Keratinocyte (primary cell): Measurements from ENCODE around the gene SP6.

Experiments used
- EZH2 ChIP-seq: IDR thresholded peaks from one replicate; pipeline ENCODE4 v1.6.1; 2012; ENCODE audit warnings: inconsistent platforms, mild to moderate bottlenecking, low read length, moderate library complexity
- TF ChIP-seq, protein P1 (sequence below), 3 experiments: IDR thresholded peaks in 1 of 3; conservative IDR thresholded peaks in 1 of 3; optimal IDR thresholded peaks in 1 of 3; 2 replicates in 2 of 3; 3 replicates in 1 of 3; pipeline versions ENCODE3 to v1.5.1; 2011; ENCODE audit warnings: low read length in 3 of 3, mild to moderate bottlenecking in 3 of 3, moderate library complexity in 2 of 3, control low read depth in 1 of 3, inconsistent platforms in 1 of 3; ENCODE audit not compliant: insufficient read depth in 2 of 3; ENCODE audit errors: extremely low read depth in 1 of 3

DNA sequence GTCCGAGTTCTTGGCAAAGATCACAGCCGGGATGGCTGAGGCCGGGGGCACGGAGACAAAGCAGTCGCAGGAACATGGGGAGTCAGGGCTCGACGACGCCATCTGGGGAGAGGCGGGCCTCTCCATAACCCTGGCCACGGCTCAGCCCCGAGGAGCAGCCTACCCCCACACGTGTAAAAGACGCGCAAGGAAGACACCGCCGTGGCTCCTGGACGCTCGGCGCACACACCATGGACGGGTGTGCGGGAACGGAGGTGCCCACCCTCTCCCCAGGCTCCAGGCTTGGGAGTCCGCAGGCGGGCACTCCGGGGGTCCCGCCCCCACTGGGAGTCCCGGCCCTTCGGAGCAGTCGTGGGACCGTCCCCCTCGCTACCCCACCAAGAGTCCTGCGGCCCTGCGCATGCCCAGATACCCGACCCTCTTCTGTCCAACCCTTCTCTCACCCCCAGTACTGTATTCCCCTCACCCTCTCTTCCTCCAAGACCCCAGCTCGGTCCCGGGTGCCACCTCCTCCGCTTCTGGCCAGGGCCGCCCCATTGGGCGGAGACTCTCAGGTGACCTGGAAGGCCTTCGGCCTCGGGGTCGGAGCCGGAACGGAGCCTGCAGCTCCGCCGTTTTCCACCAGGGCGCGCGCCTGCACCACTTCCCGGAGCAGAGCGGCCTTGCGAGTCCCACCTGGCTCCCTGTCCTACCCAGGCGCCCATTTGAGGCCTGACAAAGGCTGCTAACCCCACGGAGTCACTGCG is 10.0 kb downstream of the SP6 start, which contains the start of gene SCRN2:
- TF ChIP-seq, protein P1, sequence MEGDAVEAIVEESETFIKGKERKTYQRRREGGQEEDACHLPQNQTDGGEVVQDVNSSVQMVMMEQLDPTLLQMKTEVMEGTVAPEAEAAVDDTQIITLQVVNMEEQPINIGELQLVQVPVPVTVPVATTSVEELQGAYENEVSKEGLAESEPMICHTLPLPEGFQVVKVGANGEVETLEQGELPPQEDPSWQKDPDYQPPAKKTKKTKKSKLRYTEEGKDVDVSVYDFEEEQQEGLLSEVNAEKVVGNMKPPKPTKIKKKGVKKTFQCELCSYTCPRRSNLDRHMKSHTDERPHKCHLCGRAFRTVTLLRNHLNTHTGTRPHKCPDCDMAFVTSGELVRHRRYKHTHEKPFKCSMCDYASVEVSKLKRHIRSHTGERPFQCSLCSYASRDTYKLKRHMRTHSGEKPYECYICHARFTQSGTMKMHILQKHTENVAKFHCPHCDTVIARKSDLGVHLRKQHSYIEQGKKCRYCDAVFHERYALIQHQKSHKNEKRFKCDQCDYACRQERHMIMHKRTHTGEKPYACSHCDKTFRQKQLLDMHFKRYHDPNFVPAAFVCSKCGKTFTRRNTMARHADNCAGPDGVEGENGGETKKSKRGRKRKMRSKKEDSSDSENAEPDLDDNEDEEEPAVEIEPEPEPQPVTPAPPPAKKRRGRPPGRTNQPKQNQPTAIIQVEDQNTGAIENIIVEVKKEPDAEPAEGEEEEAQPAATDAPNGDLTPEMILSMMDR (optimal IDR thresholded peaks at IDR 0.05 in 1 of 3, IDR thresholded peaks at IDR 0.05 in 1 of 3, conservative IDR thresholded peaks at IDR 0.05 in 1 of 3; ENCODE audit: extremely low read depth in 1 of 3, insufficient read depth in 2 of 3, low read length in 3 of 3): peak; percentile 88 to 98 (median 92)
- TF ChIP-seq EZH2: no peak
